Measurements from ENCODE around the gene STK35. TPM values are rescaled to one million over a fixed set of nuclear protein-coding genes. Genes with fewer than 3 reads are reported as not detected.
A peak's percentile ranks its signal among the peaks of the same experiment; 100 is the strongest.

The STK35 gene
- total and polyA plus RNA-seq, 2 of the 13 experiments (the other 11 are each of a cell fraction or from before 2014, with no cell fraction given), result 27.4 to 29.8 TPM

DNA sequence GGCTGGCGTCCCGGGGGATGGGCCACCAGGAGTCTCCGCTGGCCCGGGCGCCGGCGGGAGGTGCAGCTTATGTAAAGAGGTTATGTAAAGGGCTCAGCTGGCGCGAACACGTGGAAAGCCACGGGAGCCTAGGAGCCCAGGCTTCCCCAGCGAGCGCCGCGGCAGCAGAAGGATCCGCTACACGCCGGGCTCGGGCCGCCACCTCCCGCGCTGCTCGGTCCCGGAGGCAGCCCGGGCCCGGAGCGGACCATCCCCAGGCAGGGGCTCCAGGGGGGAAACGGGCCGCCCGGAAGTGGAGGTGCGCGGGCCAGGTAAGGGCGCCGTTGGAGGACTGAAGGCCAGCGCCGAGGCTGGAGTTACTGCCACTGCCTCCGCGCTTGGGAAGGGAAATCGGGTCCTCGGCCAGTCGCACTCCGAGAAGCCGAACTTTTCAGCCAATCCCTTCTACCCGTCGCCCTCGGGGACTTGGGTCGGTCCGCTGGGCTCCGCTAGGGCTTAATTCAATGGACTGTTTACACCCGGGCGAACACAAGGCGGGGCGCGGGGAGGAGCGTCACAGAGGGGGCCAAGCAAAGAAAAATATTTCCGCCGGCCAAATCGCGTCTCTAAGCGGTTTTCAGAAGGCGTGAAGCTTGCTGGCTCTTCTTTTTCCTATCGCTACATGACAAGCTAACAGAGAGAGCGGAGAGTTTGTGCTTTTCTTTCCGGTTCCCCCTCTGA, 398 bp downstream of the STK35 start (continued):
- TF ChIP-seq EED (CRISPR knock-in tag; IDR thresholded peaks at IDR 0.05) (peak; percentile 92), KDM5B (CRISPR knock-in tag; IDR thresholded peaks at IDR 0.05; ENCODE audit: borderline replicate concordance) (peak; percentile 95), ESRRA (CRISPR knock-in tag; IDR thresholded peaks at IDR 0.05; ENCODE audit: low read depth) (peak; percentile 67), ZSCAN29 (CRISPR knock-in tag; conservative IDR thresholded peaks at IDR 0.05) (no peak), ZNF136 (CRISPR knock-in tag; IDR thresholded peaks at IDR 0.05; ENCODE audit: low read depth) (peak; percentile 34), CAMTA2 (CRISPR knock-in tag; IDR thresholded peaks at IDR 0.05; ENCODE audit: borderline replicate concordance) (no peak), SP140L (CRISPR knock-in tag; IDR thresholded peaks at IDR 0.05; ENCODE audit: borderline replicate concordance) (peak; percentile 30), ZNF713 (CRISPR knock-in tag; IDR thresholded peaks at IDR 0.05) (peak; percentile 96; the same call in 1 of the 2 replicates), SP4 (CRISPR knock-in tag; IDR thresholded peaks at IDR 0.05) (no peak), MAFG (CRISPR knock-in tag; IDR thresholded peaks at IDR 0.05) (0 out of 2 replicates have a peak, but pooled peaks have one; percentile 6), TCF12 (IDR thresholded peaks at IDR 0.05) (no peak), TCF12 (CRISPR knock-in tag; IDR thresholded peaks at IDR 0.05) (peak; percentile 96; the same call in 1 of the 2 replicates), HOXA7 (CRISPR knock-in tag; IDR thresholded peaks at IDR 0.05) (no peak), REXO4 (CRISPR knock-in tag; IDR thresholded peaks at IDR 0.05; ENCODE audit: borderline replicate concordance) (no peak), ATF1 (CRISPR knock-in tag; IDR thresholded peaks at IDR 0.05) (no peak; the same call in 1 of the 2 replicates)
- TF ChIP-seq, protein P1, sequence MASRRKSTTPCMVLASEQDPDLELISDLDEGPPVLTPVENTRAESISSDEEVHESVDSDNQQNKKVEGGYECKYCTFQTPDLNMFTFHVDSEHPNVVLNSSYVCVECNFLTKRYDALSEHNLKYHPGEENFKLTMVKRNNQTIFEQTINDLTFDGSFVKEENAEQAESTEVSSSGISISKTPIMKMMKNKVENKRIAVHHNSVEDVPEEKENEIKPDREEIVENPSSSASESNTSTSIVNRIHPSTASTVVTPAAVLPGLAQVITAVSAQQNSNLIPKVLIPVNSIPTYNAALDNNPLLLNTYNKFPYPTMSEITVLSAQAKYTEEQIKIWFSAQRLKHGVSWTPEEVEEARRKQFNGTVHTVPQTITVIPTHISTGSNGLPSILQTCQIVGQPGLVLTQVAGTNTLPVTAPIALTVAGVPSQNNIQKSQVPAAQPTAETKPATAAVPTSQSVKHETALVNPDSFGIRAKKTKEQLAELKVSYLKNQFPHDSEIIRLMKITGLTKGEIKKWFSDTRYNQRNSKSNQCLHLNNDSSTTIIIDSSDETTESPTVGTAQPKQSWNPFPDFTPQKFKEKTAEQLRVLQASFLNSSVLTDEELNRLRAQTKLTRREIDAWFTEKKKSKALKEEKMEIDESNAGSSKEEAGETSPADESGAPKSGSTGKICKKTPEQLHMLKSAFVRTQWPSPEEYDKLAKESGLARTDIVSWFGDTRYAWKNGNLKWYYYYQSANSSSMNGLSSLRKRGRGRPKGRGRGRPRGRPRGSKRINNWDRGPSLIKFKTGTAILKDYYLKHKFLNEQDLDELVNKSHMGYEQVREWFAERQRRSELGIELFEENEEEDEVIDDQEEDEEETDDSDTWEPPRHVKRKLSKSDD (CRISPR knock-in tag; IDR thresholded peaks at IDR 0.05; ENCODE audit: low read depth), result peak; percentile 68
- TF ChIP-seq, protein P2, sequence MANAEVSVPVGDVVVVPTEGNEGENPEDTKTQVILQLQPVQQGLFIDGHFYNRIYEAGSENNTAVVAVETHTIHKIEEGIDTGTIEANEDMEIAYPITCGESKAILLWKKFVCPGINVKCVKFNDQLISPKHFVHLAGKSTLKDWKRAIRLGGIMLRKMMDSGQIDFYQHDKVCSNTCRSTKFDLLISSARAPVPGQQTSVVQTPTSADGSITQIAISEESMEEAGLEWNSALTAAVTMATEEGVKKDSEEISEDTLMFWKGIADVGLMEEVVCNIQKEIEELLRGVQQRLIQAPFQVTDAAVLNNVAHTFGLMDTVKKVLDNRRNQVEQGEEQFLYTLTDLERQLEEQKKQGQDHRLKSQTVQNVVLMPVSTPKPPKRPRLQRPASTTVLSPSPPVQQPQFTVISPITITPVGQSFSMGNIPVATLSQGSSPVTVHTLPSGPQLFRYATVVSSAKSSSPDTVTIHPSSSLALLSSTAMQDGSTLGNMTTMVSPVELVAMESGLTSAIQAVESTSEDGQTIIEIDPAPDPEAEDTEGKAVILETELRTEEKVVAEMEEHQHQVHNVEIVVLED (CRISPR knock-in tag; IDR thresholded peaks at IDR 0.05; ENCODE audit: borderline replicate concordance), result peak; percentile 72; the same call in 1 of the 2 replicates
- TF ChIP-seq, protein P3, sequence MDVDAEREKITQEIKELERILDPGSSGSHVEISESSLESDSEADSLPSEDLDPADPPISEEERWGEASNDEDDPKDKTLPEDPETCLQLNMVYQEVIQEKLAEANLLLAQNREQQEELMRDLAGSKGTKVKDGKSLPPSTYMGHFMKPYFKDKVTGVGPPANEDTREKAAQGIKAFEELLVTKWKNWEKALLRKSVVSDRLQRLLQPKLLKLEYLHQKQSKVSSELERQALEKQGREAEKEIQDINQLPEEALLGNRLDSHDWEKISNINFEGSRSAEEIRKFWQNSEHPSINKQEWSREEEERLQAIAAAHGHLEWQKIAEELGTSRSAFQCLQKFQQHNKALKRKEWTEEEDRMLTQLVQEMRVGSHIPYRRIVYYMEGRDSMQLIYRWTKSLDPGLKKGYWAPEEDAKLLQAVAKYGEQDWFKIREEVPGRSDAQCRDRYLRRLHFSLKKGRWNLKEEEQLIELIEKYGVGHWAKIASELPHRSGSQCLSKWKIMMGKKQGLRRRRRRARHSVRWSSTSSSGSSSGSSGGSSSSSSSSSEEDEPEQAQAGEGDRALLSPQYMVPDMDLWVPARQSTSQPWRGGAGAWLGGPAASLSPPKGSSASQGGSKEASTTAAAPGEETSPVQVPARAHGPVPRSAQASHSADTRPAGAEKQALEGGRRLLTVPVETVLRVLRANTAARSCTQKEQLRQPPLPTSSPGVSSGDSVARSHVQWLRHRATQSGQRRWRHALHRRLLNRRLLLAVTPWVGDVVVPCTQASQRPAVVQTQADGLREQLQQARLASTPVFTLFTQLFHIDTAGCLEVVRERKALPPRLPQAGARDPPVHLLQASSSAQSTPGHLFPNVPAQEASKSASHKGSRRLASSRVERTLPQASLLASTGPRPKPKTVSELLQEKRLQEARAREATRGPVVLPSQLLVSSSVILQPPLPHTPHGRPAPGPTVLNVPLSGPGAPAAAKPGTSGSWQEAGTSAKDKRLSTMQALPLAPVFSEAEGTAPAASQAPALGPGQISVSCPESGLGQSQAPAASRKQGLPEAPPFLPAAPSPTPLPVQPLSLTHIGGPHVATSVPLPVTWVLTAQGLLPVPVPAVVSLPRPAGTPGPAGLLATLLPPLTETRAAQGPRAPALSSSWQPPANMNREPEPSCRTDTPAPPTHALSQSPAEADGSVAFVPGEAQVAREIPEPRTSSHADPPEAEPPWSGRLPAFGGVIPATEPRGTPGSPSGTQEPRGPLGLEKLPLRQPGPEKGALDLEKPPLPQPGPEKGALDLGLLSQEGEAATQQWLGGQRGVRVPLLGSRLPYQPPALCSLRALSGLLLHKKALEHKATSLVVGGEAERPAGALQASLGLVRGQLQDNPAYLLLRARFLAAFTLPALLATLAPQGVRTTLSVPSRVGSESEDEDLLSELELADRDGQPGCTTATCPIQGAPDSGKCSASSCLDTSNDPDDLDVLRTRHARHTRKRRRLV (CRISPR knock-in tag; IDR thresholded peaks at IDR 0.05), result peak; percentile 81; the same call in 1 of the 2 replicates

All from HepG2 (cell line).